Vagina (tissue), 2 donors: ENCODE results near the gene SCAMP5. TPM values are rescaled to one million over a fixed set of nuclear protein-coding genes. Genes with fewer than 3 reads are reported as not detected.

Experiments
- DNase-seq, 2 donors: peaks; one replicate each; pipeline ENCODE4 v3.0.0-alpha.2; 2017; ENCODE audit errors: extremely low spot score in 2 of 2
- H3K27ac ChIP-seq: fragments of 200-600 bp; sonication (generic); one replicate; pipeline ENCODE4 v1.5.1; 2019
- H3K27me3 ChIP-seq: fragments of 200-600 bp; sonication (generic); one replicate; pipeline ENCODE4 v1.5.1; 2019
- H3K36me3 ChIP-seq, 2 donors: fragments of 200-600 bp; sonication (generic); one replicate each; pipeline ENCODE4 v1.5.1; 2017 to 2019
- H3K4me1 ChIP-seq: fragments of 200-600 bp; sonication (generic); one replicate; pipeline ENCODE4 v1.5.1; 2019
- H3K4me3 ChIP-seq, 2 donors: fragments of 200-600 bp; sonication (generic); 1 replicate in 1 of 2; 2 replicates in 1 of 2; pipeline ENCODE4 v1.5.1; 2016 to 2019
- H3K9me3 ChIP-seq: fragments of 200-600 bp; sonication (generic); one replicate; pipeline ENCODE4 v1.5.1; 2019
- POLR2A ChIP-seq, 2 donors: fragments of 450-650 bp; IDR thresholded peaks; one replicate each; pipeline ENCODE4 v1.6.1; 2017; ENCODE audit warnings: antibody characterized with exemption in 2 of 2, mild to moderate bottlenecking in 2 of 2, moderate library complexity in 2 of 2
- POLR2AphosphoS5 ChIP-seq, 2 donors: sonication (generic); formaldehyde crosslinking; IDR thresholded peaks; one replicate each; pipeline ENCODE4 v1.9.0; 2017; ENCODE audit warnings: antibody characterized with exemption in 2 of 2, mild to moderate bottlenecking in 2 of 2, low read depth in 1 of 2; ENCODE audit not compliant: insufficient read depth in 1 of 2
- intact Hi-C: fragments of 100-400 bp; cut with DNase I; formaldehyde crosslinking; loops from one replicate; pipeline ENCODE4 v1.15.1; 2023
- total RNA-seq: library from RNA; depleted of rRNA; stranded (reverse); fragments of >200 nt; gene quantifications from one replicate; pipeline ENCODE4 v1.2.3, GENCODE V29; 2016
- TF ChIP-seq, protein P1 (sequence below), 3 experiments: fragments of 450-650 bp in 2 of 3; fragments of 200-600 bp in 1 of 3; sonication (generic) in 1 of 3; IDR thresholded peaks; one replicate each; pipeline ENCODE4 v1.5.1; 2017 to 2019; ENCODE audit warnings: antibody characterized with exemption in 3 of 3, mild to moderate bottlenecking in 2 of 3, moderate library complexity in 2 of 3

Gene SCAMP5
- total RNA-seq, 1 donor from 2014 or later, result 6.6 TPM

DNA sequence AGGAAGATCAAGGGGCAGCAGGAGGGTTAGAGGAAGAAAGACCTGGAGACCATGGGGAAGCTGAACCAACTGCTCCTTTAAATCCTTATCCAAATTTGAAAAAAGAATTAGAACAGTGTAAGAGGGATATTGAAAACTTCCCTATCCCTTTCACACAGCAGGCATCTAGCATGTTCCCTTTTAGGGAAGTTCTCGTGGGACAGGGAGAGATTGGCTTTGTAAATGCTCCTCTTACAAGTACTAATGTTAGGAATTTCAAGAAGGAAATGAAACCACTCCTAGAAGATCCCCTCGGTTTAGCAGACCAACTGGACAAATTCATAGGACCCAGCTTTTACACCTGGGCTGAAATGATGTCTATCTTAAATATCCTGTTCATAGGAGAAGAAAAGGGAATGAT lies 69.5 kb downstream of the SCAMP5 start:
- intact Hi-C loops, result no loop called here
- no peak overlapping the region for H3K27ac ChIP-seq
- TF ChIP-seq POLR2AphosphoS5 (IDR thresholded peaks at IDR 0.05; ENCODE audit: insufficient read depth in 1 of 2, low read depth in 1 of 2) (no peak), POLR2A (IDR thresholded peaks at IDR 0.05) (no peak)
- TF ChIP-seq, protein P1, sequence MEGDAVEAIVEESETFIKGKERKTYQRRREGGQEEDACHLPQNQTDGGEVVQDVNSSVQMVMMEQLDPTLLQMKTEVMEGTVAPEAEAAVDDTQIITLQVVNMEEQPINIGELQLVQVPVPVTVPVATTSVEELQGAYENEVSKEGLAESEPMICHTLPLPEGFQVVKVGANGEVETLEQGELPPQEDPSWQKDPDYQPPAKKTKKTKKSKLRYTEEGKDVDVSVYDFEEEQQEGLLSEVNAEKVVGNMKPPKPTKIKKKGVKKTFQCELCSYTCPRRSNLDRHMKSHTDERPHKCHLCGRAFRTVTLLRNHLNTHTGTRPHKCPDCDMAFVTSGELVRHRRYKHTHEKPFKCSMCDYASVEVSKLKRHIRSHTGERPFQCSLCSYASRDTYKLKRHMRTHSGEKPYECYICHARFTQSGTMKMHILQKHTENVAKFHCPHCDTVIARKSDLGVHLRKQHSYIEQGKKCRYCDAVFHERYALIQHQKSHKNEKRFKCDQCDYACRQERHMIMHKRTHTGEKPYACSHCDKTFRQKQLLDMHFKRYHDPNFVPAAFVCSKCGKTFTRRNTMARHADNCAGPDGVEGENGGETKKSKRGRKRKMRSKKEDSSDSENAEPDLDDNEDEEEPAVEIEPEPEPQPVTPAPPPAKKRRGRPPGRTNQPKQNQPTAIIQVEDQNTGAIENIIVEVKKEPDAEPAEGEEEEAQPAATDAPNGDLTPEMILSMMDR (IDR thresholded peaks at IDR 0.05), result no peak

DNA sequence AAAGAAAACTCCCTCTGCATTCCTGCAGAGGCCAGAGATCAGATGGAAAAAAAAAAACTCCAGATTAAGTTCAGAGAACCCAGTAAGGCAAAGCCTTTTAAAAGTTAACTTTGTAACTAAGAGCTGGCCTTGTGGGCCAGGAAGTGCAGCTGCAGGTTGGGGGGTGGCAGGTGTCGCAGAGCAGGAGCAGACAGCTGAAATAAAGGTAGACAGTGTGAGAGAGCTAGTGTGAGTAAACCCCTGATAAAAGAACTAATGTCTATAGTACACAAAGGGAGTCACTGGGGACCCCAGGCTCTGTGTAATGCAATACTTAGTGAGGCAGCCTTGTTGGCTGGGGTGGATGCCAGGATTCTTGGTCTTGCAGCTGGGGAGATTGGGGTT lies 70.1 kb downstream of the SCAMP5 start:
- Histone ChIP-seq H3K27me3 (no peaks in the 10 kb centered on the region), H3K4me1 (no peaks in the 10 kb centered on the region), H3K4me3 (no peak overlapping the region), H3K36me3 (no peaks in the 10 kb centered on the region), H3K27ac (no peak overlapping the region), H3K9me3 (no peaks in the 10 kb centered on the region)
- intact Hi-C loops, result no loop called here
- TF ChIP-seq POLR2A (IDR thresholded peaks at IDR 0.05) (no peak), POLR2AphosphoS5 (IDR thresholded peaks at IDR 0.05; ENCODE audit: insufficient read depth in 1 of 2, low read depth in 1 of 2) (no peak)
- TF ChIP-seq, protein P1 (IDR thresholded peaks at IDR 0.05), result no peak
- no peak for DNase-seq

More for the DNA sequence above, 69.5 kb downstream of the SCAMP5 start:
- Histone ChIP-seq H3K4me1 (no peaks in the 10 kb centered on the region), H3K27me3 (no peaks in the 10 kb centered on the region), H3K9me3 (no peaks in the 10 kb centered on the region), H3K4me3 (no peak overlapping the region), H3K36me3 (no peaks in the 10 kb centered on the region)
- DNase-seq, result no peak

DNA sequence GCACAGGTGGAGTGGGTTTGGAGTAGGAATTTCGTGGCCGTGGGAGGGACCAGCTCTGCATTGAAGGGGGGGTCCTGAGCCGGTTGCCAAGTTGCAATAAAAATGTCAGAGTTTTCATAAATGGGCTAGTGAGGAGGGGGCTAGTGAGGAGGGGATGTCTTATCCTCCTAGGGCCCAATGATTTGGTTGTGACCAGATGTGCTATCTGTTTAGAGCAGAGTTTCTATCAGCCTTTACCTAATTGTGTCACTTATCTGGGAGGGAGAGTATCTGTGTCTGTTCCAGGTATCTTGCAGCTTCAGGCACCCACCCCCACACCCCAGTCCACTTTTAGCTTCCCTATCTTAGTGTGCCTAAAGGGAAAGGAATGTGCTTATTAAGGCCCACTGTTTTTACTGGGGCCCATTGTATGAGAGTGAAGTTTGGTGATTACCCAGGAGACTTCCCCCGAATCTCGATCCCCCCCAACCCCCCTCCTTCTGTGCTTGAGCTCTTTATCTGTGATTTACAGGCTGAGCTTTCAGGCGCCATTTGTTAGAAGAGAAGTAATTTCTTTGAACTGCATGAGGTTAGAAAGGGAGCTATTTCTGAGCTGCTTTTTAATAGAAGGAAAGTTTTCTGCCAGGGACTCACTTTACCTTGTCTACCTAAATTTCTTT lies 70.6 kb downstream of the SCAMP5 start:
- intact Hi-C loops, result no loop called here
- TF ChIP-seq POLR2AphosphoS5 (IDR thresholded peaks at IDR 0.05; ENCODE audit: insufficient read depth in 1 of 2, low read depth in 1 of 2), result no peak
- no peak for TF ChIP-seq POLR2A (IDR thresholded peaks at IDR 0.05)
- TF ChIP-seq, protein P1 (IDR thresholded peaks at IDR 0.05), result no peak
- DNase-seq, result no peak
- H3K9me3 ChIP-seq, result no peaks in the 10 kb centered on the region
- H3K36me3 ChIP-seq, result no peaks in the 10 kb centered on the region
- H3K4me1 ChIP-seq, result no peaks in the 10 kb centered on the region
- no peaks in the 10 kb centered on the region for H3K27me3 ChIP-seq
- H3K27ac ChIP-seq, result no peak overlapping the region
- H3K4me3 ChIP-seq, result no peak overlapping the region

DNA sequence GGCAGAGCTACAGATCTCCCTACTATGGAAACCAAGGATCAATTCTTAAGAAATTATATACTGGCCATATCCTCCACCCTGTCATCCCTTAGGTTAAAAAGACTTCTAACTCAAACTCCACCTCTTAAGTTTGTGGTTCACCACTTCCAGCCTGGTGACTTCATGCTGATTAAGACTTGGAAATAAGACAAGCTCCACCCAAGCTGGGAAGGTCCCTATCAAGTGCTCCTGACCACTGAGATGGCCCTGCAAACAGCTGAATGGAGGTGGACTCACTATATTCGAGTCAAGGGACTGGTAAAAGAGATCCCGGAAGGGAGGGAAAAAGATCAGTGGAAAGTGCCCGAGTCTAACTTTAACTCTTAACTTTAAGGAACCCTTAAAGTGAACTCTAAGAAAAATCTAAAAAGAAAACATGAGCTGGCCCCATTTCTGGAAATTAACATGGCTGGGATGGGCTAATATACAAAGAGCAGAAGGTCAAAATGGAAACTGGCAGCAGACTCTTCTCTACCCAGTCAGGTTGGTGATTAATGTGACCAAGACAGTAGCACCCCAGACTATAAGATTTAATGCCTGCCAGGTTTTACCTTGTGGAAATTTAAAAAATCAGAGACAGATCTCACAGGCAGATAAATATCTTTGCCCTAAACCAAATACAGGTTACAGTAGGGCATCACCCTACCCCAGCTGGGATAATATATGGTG lies 71.9 kb downstream of the SCAMP5 start:
- H3K4me1 ChIP-seq, result no peaks in the 10 kb centered on the region
- no peak overlapping the region for H3K27ac ChIP-seq
- no peaks in the 10 kb centered on the region for H3K9me3 ChIP-seq
- intact Hi-C loops, result no loop called here
- DNase-seq, result no peak
- no peak for TF ChIP-seq POLR2A (IDR thresholded peaks at IDR 0.05)
- TF ChIP-seq, protein P1 (IDR thresholded peaks at IDR 0.05), result no peak
- TF ChIP-seq POLR2AphosphoS5 (IDR thresholded peaks at IDR 0.05; ENCODE audit: insufficient read depth in 1 of 2, low read depth in 1 of 2), result no peak
- H3K27me3 ChIP-seq, result no peaks in the 10 kb centered on the region
- H3K4me3 ChIP-seq, result no peak overlapping the region
- H3K36me3 ChIP-seq, result no peaks in the 10 kb centered on the region

DNA sequence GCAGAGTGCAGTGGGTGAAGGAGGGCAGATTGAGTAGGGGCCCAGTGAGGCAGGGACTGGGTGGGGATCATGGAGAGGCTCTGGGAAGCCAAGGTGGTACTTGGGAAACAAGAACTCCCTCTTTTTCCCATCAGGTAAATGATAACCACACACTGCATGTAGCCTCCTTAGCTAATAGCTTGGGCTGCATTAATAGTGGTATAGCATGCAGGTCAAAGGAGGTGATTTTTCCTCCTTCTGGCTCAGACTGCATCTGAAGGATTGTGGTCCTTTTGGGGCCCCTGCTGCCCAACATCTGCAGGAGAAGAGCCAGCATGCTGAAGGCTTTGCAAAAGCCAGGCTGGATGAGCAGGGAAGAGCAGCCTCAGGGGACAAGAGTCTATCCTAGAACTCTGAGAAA lies 73.4 kb downstream of the SCAMP5 start:
- H3K27me3 ChIP-seq, result no peaks in the 10 kb centered on the region
- DNase-seq, result no peak
- intact Hi-C loops, result no loop called here

More for the DNA sequence above, 73.4 kb downstream of the SCAMP5 start:
- Histone ChIP-seq H3K4me3 (no peak overlapping the region), H3K9me3 (no peaks in the 10 kb centered on the region), H3K27ac (no peak overlapping the region), H3K36me3 (no peaks in the 10 kb centered on the region), H3K4me1 (no peaks in the 10 kb centered on the region)
- no peak for TF ChIP-seq POLR2AphosphoS5 (IDR thresholded peaks at IDR 0.05; ENCODE audit: insufficient read depth in 1 of 2, low read depth in 1 of 2)
- no peak for TF ChIP-seq POLR2A (IDR thresholded peaks at IDR 0.05)
- TF ChIP-seq, protein P1 (IDR thresholded peaks at IDR 0.05), result no peak
